ENCODE results near the gene LIPC.

The LIPC gene

DNA sequence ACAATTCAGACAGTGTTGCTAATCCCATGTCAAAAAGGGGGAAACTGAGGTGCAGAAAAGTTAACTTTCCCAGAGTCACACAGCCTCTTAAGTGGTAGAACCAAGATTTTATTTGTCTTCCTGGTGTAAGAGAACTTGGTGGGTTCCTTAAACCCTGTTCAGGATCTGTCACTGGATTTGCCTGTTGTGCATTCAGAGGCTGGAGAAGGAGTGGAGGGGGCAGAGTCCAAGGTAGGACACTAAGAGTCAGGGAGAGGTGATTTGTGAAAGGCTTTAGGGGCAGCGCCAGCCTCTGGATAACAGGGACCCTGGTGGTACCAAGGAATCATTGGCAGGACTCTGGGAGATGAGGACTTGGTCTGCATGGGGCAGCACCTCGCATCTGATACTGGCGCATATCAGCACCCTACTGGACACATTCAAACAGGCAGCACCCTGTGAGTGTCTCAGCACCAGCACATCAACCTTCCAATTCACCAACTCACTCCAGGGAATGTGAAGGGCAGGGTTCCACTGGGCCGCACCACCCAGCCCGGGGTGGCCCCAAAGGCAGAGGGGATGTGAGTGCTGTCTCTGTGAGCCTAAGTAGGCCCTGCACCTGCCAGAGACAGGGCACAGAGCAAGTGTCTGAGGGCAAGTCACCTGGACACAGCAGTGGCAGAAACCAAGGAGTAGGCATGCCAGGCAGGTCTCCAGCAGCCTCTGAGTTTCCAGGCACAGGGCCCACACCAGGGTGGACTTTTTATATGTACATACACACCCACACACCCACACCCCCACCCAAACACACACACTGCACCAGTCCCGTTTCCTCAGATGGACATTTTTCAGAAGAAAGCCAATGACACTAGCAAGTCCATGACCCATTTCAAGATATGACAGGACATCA is 71.6 kb downstream of the LIPC start:
- no peaks in the 10 kb centered on the region for H3K36me3 ChIP-seq (ENCODE audit: control insufficient read depth in 1 of 2, insufficient read depth in 2 of 2, low read length in 2 of 2)
- H3K27me3 ChIP-seq (ENCODE audit: low read depth, low read length) = no peaks in the 10 kb centered on the region
- H3K27ac ChIP-seq (ENCODE audit: low read length) = no peak overlapping the region
- H3K9me3 ChIP-seq (ENCODE audit: control insufficient read depth in 1 of 2, low read length in 2 of 2) = no peaks in the 10 kb centered on the region
- H3K4me1 ChIP-seq (ENCODE audit: control insufficient read depth in 1 of 2, insufficient read depth in 2 of 2, low read length in 2 of 2) = no peaks in the 10 kb centered on the region
- no peak overlapping the region for H3K4me3 ChIP-seq (ENCODE audit: low read depth in 1 of 2, low read length in 2 of 2)

GRCh38 chr15:58504674-58505234 is 73.0 kb downstream of the LIPC start:
- H3K27ac ChIP-seq (ENCODE audit: low read length) = no peak overlapping the region
- no peak overlapping the region for H3K4me3 ChIP-seq (ENCODE audit: low read depth in 1 of 2, low read length in 2 of 2)
- no peaks in the 10 kb centered on the region for H3K27me3 ChIP-seq (ENCODE audit: low read depth, low read length)
- no peaks in the 10 kb centered on the region for H3K9me3 ChIP-seq (ENCODE audit: control insufficient read depth in 1 of 2, low read length in 2 of 2)
- H3K4me1 ChIP-seq (ENCODE audit: control insufficient read depth in 1 of 2, insufficient read depth in 2 of 2, low read length in 2 of 2) = no peaks in the 10 kb centered on the region
- H3K36me3 ChIP-seq (ENCODE audit: control insufficient read depth in 1 of 2, insufficient read depth in 2 of 2, low read length in 2 of 2) = no peaks in the 10 kb centered on the region

GRCh38 chr15:58505581-58505980 is 73.8 kb downstream of the LIPC start:
- Histone ChIP-seq H3K9me3 (ENCODE audit: control insufficient read depth in 1 of 2, low read length in 2 of 2) (no peaks in the 10 kb centered on the region), H3K27ac (ENCODE audit: low read length) (no peak overlapping the region), H3K4me3 (ENCODE audit: low read depth in 1 of 2, low read length in 2 of 2) (no peak overlapping the region), H3K4me1 (ENCODE audit: control insufficient read depth in 1 of 2, insufficient read depth in 2 of 2, low read length in 2 of 2) (no peaks in the 10 kb centered on the region), H3K36me3 (ENCODE audit: control insufficient read depth in 1 of 2, insufficient read depth in 2 of 2, low read length in 2 of 2) (no peaks in the 10 kb centered on the region), H3K27me3 (ENCODE audit: low read depth, low read length) (no peaks in the 10 kb centered on the region)

- Histone ChIP-seq H3K4me3 (ENCODE audit: low read depth in 1 of 2, low read length in 2 of 2) (no peak overlapping the region), H3K36me3 (ENCODE audit: control insufficient read depth in 1 of 2, insufficient read depth in 2 of 2, low read length in 2 of 2) (no peaks in the 10 kb centered on the region), H3K27me3 (ENCODE audit: low read depth, low read length) (no peaks in the 10 kb centered on the region), H3K27ac (ENCODE audit: low read length) (no peak overlapping the region), H3K4me1 (ENCODE audit: control insufficient read depth in 1 of 2, insufficient read depth in 2 of 2, low read length in 2 of 2) (no peaks in the 10 kb centered on the region), H3K9me3 (ENCODE audit: control insufficient read depth in 1 of 2, low read length in 2 of 2) (no peaks in the 10 kb centered on the region)
Observed at GRCh38 chr15:58506064-58506490, 74.3 kb downstream of the LIPC start.

DNA sequence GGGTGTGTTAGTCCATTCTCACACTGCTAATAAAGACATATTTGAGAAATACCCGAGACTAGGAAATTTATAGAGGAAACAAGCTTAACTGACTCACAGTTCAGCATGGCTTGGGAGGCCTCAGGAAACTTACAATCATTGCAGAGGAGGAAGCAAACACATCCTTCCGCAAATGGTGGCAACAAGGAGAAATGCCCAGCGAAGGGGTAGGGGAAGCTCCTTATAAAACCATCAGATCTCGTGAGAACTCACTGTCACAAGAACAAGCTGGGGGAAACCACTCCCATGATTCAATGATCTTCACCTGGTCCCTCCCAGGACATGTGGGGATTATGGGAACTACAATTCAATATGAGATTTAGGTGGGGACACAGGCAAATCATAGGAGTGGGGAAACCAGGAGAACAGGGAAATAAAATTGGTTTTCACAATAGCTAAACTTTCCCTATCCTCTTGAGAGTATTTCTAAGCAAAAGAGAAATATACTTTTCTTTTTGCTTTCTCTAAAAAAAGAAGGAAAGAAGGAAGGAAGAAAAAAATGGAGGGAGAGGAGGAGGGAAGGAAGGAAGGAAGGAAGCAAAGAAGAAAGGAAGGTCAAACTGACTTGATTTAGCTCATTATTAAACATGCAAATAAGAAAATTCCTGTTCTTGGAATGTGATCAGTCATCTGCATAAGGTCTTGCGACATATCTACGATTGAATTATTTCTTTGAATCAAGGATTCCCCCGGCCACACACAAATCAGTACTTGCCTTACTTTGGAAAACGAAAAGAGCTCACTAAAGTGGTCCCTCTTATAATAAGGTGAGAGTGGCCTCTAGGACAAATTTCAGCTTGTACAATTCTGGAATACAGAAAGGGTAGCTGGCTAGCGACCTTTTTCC is 75.2 kb downstream of the LIPC start:
- Histone ChIP-seq H3K27me3 (ENCODE audit: low read depth, low read length) (no peaks in the 10 kb centered on the region), H3K9me3 (ENCODE audit: control insufficient read depth in 1 of 2, low read length in 2 of 2) (no peaks in the 10 kb centered on the region), H3K4me3 (ENCODE audit: low read depth in 1 of 2, low read length in 2 of 2) (no peak overlapping the region), H3K36me3 (ENCODE audit: control insufficient read depth in 1 of 2, insufficient read depth in 2 of 2, low read length in 2 of 2) (no peaks in the 10 kb centered on the region), H3K27ac (ENCODE audit: low read length) (no peak overlapping the region), H3K4me1 (ENCODE audit: control insufficient read depth in 1 of 2, insufficient read depth in 2 of 2, low read length in 2 of 2) (no peaks in the 10 kb centered on the region)

DNA sequence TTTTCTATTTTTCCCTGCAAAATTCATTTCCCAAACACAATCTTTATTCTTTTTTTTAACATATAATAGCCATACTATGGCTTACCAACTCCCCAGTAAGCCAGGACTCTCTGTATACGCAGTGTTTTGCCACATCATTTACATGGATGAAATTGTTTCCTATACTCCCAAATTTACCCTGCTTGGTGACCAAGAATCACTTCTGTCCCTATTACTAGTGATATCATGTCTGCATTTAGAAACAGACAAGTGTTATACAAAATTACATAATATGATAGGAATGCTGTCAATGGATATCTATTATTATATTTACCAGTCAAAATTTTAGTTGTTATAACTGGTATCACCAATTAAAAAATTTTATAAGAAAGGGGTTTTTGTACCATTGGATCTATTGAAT is 77.8 kb downstream of the LIPC start:
- Histone ChIP-seq H3K27me3 (ENCODE audit: low read depth, low read length) (no peaks in the 10 kb centered on the region), H3K4me3 (ENCODE audit: low read depth in 1 of 2, low read length in 2 of 2) (no peak overlapping the region), H3K27ac (ENCODE audit: low read length) (no peak overlapping the region), H3K9me3 (ENCODE audit: control insufficient read depth in 1 of 2, low read length in 2 of 2) (no peaks in the 10 kb centered on the region), H3K36me3 (ENCODE audit: control insufficient read depth in 1 of 2, insufficient read depth in 2 of 2, low read length in 2 of 2) (no peaks in the 10 kb centered on the region), H3K4me1 (ENCODE audit: control insufficient read depth in 1 of 2, insufficient read depth in 2 of 2, low read length in 2 of 2) (no peaks in the 10 kb centered on the region)

GRCh38 chr15:58510715-58511598 is 79.2 kb downstream of the LIPC start:
- no peaks in the 10 kb centered on the region for H3K4me1 ChIP-seq (ENCODE audit: control insufficient read depth in 1 of 2, insufficient read depth in 2 of 2, low read length in 2 of 2)
- no peaks in the 10 kb centered on the region for H3K27me3 ChIP-seq (ENCODE audit: low read depth, low read length)
- H3K4me3 ChIP-seq (ENCODE audit: low read depth in 1 of 2, low read length in 2 of 2) = no peak overlapping the region

GRCh38 chr15:58511599-58511987 is 79.8 kb downstream of the LIPC start:
- no peaks in the 10 kb centered on the region for H3K27me3 ChIP-seq (ENCODE audit: low read depth, low read length)
- H3K4me3 ChIP-seq (ENCODE audit: low read depth in 1 of 2, low read length in 2 of 2) = no peak overlapping the region
- H3K9me3 ChIP-seq (ENCODE audit: control insufficient read depth in 1 of 2, low read length in 2 of 2) = no peaks in the 10 kb centered on the region
- H3K36me3 ChIP-seq (ENCODE audit: control insufficient read depth in 1 of 2, insufficient read depth in 2 of 2, low read length in 2 of 2) = no peaks in the 10 kb centered on the region
- H3K4me1 ChIP-seq (ENCODE audit: control insufficient read depth in 1 of 2, insufficient read depth in 2 of 2, low read length in 2 of 2) = no peaks in the 10 kb centered on the region
- H3K27ac ChIP-seq (ENCODE audit: low read length) = no peak overlapping the region

More at GRCh38 chr15:58510715-58511598, 79.2 kb downstream of the LIPC start:
- no peaks in the 10 kb centered on the region for H3K36me3 ChIP-seq (ENCODE audit: control insufficient read depth in 1 of 2, insufficient read depth in 2 of 2, low read length in 2 of 2)
- no peaks in the 10 kb centered on the region for H3K9me3 ChIP-seq (ENCODE audit: control insufficient read depth in 1 of 2, low read length in 2 of 2)
- H3K27ac ChIP-seq (ENCODE audit: low read length) = no peak overlapping the region

GRCh38 chr15:58512522-58512921 is 80.7 kb downstream of the LIPC start:
- Histone ChIP-seq H3K4me1 (ENCODE audit: control insufficient read depth in 1 of 2, insufficient read depth in 2 of 2, low read length in 2 of 2) (no peaks in the 10 kb centered on the region), H3K36me3 (ENCODE audit: control insufficient read depth in 1 of 2, insufficient read depth in 2 of 2, low read length in 2 of 2) (no peaks in the 10 kb centered on the region), H3K27me3 (ENCODE audit: low read depth, low read length) (no peaks in the 10 kb centered on the region), H3K4me3 (ENCODE audit: low read depth in 1 of 2, low read length in 2 of 2) (no peak overlapping the region), H3K27ac (ENCODE audit: low read length) (no peak overlapping the region), H3K9me3 (ENCODE audit: control insufficient read depth in 1 of 2, low read length in 2 of 2) (no peaks in the 10 kb centered on the region)

- no peak overlapping the region for H3K4me3 ChIP-seq (ENCODE audit: low read depth in 1 of 2, low read length in 2 of 2)
- no peaks in the 10 kb centered on the region for H3K36me3 ChIP-seq (ENCODE audit: control insufficient read depth in 1 of 2, insufficient read depth in 2 of 2, low read length in 2 of 2)
- no peaks in the 10 kb centered on the region for H3K9me3 ChIP-seq (ENCODE audit: control insufficient read depth in 1 of 2, low read length in 2 of 2)
- H3K4me1 ChIP-seq (ENCODE audit: control insufficient read depth in 1 of 2, insufficient read depth in 2 of 2, low read length in 2 of 2) = no peaks in the 10 kb centered on the region
- H3K27me3 ChIP-seq (ENCODE audit: low read depth, low read length) = no peaks in the 10 kb centered on the region
- H3K27ac ChIP-seq (ENCODE audit: low read length) = no peak overlapping the region
Observed at GRCh38 chr15:58513008-58513407, 81.2 kb downstream of the LIPC start.
